Ectodermal cell (in vitro differentiated cells): ENCODE measurements around the gene GPR39.
"Not testable (repeated sequence)": the region's sequence is repeated elsewhere in the genome, so short reads cannot be mapped to it uniquely, and the experiment has no call there.

ENCODE experiments used
- H3K27ac ChIP-seq: 2 replicates; pipeline ENCODE4 v1.7.0; 2013; ENCODE audit warnings: mild to moderate bottlenecking, low read depth, low read length; ENCODE audit not compliant: insufficient read depth, poor library complexity, severe bottlenecking
- H3K27me3 ChIP-seq: 2 replicates; pipeline ENCODE4 v1.7.0; 2013; ENCODE audit warnings: mild to moderate bottlenecking, low read length; ENCODE audit not compliant: insufficient read depth, control insufficient read depth, poor library complexity, severe bottlenecking
- H3K36me3 ChIP-seq: one replicate; pipeline ENCODE4 v1.7.0; 2013; ENCODE audit warnings: low read length; ENCODE audit not compliant: control insufficient read depth, insufficient read depth
- H3K4me1 ChIP-seq: one replicate; pipeline ENCODE4 v1.7.0; 2013; ENCODE audit warnings: low read length; ENCODE audit not compliant: control insufficient read depth, insufficient read depth
- H3K4me3 ChIP-seq: 2 replicates; pipeline ENCODE4 v1.7.0; 2013; ENCODE audit warnings: low read depth, low read length, control low read depth; ENCODE audit not compliant: insufficient read depth
- H3K9me3 ChIP-seq: 2 replicates; pipeline ENCODE4 v1.7.0; 2013; ENCODE audit warnings: mild to moderate bottlenecking, low read length, moderate library complexity; ENCODE audit not compliant: control insufficient read depth
- WGBS, 2 experiments: methylation state at CpG; one replicate each; pipeline ENCODE4 v1.1.7; 2013; ENCODE audit warnings: missing lambda C conversion rate in 2 of 2; 5-methylcytosine and 5-hydroxymethylcytosine counted together

GPR39 gene

DNA sequence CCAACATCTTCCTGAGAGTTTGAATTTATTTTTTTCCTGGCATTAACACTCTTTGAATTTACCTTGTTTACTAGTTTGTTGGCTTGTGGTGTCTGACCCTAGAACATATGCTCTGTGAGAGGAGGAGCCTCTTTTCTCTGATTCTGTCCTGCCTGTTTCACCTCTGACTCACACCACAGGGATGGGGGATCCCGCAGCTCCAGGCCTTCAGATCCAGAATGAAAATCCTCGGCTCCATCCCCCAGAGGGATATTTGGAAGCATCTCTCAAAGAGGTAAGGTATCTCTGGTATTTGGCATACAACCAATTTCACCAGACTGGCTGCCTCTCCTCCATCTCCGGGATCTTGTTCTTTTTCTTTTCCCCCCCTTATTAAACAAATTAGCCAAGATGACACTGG lies 104.7 kb downstream of the GPR39 start:
- no peak overlapping the region for H3K4me3 ChIP-seq
- H3K4me1 ChIP-seq: no peaks in the 10 kb centered on the region
- 77 to 88% methylated on average over 3 of the region's 3 CpGs for WGBS, 2 experiments
- no peak overlapping the region for H3K27ac ChIP-seq
- H3K27me3 ChIP-seq: no peaks in the 10 kb centered on the region
- H3K36me3 ChIP-seq: no peaks in the 10 kb centered on the region
- H3K9me3 ChIP-seq: no peaks in the 10 kb centered on the region

DNA sequence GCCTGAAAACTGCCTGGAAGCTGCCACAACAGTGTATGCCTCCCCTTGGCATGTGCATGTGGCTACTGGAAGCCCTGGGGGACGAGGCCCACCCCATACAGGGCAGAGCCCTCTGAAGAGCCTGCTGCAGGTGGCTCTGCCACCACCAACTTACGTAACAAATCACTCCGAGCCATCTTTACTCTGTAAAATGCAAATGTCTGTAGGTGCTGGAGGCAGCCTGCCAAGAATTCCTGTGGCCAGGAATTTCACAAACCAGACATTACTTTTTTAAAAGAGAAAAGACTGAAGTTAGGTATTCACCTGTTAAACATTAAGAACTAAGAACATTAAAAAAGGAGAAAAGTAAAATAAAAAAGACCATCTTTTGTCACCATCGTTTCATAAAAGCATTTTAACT lies 106.3 kb downstream of the GPR39 start:
- Histone ChIP-seq H3K4me1 (no peaks in the 10 kb centered on the region), H3K4me3 (no peak overlapping the region), H3K9me3 (no peaks in the 10 kb centered on the region), H3K27ac (no peak overlapping the region), H3K27me3 (no peaks in the 10 kb centered on the region), H3K36me3 (no peaks in the 10 kb centered on the region)
- 75 to 77% methylated on average over 3 to 4 of the region's 4 CpGs for WGBS, 2 experiments

DNA sequence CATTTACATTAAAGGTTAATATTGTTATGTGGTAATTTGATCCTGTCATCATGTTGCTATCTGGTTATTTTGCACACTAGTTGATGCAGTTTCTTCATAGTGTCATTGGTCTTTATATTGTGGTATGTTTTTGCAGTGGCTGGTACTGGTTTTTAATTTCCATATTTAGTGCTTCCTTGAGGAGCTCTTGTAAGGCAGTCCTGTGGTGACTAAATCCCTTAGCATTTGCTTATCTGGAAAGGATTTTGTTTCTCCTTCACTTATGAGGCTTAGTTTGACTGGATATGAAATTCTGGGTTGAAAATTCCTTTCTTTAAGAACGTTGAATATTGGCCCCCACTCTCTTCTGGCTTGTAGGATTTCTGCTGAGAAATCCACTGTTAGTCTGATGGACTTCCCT lies 120.5 kb downstream of the GPR39 start:
- H3K27ac ChIP-seq, H3K9me3 ChIP-seq, H3K4me3 ChIP-seq, H3K27me3 ChIP-seq, H3K36me3 ChIP-seq, H3K4me1 ChIP-seq: not testable (repeated sequence)
- 77 to 93% methylated on average over 1 of the region's 1 CpG for WGBS, 2 experiments

DNA sequence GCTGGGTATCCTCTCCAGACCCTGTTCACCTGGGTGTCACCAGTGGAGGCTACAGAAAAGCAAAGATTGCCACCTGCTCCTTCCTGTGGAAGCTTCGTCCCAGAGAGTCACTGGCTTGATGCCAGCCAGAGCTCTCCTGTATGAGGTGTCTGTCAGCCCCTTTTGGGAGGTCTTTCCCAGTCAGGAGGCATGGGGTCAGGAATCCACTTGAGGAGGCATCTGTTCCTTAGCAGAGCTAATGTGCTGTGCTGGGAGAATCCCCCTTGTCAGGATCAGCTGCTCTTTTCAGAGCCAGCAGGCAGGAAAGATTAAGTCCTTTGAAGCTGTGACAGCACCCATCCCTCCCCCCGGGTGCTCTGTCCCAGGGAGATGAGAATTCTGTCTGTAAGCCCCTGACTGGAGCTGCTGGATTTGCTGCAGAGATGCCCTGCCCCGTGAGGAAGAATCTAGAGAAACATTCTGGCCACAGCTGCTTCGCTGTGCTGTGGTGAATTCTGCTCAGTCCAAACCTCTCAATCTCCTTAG lies 121.8 kb downstream of the GPR39 start:
- Histone ChIP-seq H3K27ac (no peak overlapping the region), H3K4me1 (peaks cover 7% of the 10 kb centered on the region), H3K9me3 (no peaks in the 10 kb centered on the region), H3K27me3 (no peaks in the 10 kb centered on the region), H3K4me3 (no peak overlapping the region), H3K36me3 (no peaks in the 10 kb centered on the region)
- WGBS, 2 experiments: 65 to 70% methylated on average over 4 of the region's 4 CpGs

DNA sequence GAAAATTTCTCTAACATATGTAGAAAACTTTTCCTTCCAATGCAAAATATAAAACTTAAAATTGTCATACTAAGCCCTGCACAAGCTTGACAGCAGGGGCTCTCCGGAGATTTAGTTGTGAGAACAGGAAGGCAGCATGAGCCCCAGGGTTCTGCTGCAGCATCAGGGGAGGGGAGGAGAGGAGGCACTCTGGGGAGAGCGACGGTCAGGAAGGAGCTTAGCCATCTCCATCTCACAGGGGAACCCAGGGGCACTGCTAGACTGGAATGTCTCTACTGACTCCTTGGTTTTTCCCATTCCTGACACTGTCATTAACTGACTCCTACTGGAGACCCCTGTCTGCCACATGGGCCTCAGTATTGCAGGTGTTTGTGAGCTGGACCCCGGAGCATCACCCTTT lies 123.6 kb downstream of the GPR39 start:
- Histone ChIP-seq H3K9me3 (no peaks in the 10 kb centered on the region), H3K36me3 (no peaks in the 10 kb centered on the region), H3K27me3 (no peaks in the 10 kb centered on the region), H3K4me1 (peaks cover 7% of the 10 kb centered on the region), H3K4me3 (no peak overlapping the region), H3K27ac (no peak overlapping the region)
- WGBS, 2 experiments: 75 to 77% methylated on average over 4 of the region's 4 CpGs

DNA sequence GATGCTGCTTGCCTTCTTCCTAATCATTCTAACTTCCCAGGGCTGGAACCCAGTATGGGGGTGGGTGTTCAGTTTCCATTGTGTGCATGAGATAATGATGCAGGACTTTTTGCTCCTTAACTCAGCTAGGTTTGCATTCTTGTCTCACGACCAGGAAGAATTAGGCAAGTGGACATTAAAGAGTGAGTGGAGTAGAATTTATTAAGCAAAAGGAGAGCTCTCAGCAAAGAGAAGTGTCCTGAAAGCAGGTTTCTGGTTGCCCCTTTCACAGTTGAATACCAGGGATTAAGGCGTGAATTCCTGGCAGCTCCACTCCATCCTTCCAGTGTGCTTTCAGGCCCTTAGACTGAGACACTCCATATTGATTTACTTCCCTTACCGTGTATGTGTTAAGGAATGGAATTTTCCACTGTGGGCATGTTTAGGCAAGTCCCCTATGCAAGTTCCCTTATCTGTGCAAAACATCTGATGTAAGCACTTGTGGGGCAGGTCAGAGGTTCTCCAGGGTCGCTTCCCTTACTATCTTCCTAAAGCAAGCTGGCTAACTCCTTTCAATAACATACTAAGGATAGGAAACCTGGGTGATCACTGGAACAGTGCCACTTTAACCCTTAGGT lies 126.5 kb downstream of the GPR39 start:
- Histone ChIP-seq H3K27ac (no peak overlapping the region), H3K9me3 (no peaks in the 10 kb centered on the region), H3K4me1 (peaks cover 7% of the 10 kb centered on the region), H3K36me3 (no peaks in the 10 kb centered on the region), H3K4me3 (no peak overlapping the region), H3K27me3 (no peaks in the 10 kb centered on the region)
- 91 to 98% methylated on average over 4 of the region's 4 CpGs for WGBS, 2 experiments

DNA sequence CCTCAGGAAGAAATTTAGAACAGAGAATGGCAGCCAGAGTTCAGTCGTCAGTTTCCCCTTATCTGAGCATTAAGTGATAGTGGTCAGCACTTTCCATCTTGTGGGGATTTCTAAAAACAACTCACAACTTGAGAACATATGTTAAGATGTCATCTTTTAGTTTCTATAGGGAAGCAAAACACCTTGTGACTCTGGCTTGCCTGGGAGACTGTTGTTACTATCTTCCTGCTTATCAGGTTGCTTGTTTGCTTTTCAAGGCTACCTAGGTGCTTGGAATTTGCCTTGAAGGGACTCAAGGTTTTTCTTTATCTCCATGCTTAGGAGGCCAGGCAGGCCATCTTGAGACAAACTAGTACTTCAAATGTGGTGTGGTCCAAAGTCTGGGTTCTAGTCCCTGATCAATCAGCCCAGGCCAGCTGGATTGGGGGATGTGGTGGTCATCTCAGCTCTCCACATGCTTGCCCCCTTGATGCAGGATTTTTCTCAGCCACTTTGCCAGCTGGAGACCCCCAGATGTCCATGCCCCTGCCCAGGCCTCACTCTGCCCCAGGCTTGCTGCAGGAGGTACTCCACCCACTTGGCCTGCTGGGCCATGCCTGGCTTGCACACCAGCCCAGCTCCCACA lies 127.5 kb downstream of the GPR39 start:
- Histone ChIP-seq H3K27ac (no peak overlapping the region), H3K9me3 (no peaks in the 10 kb centered on the region), H3K36me3 (no peaks in the 10 kb centered on the region), H3K4me1 (no peaks in the 10 kb centered on the region), H3K27me3 (no peaks in the 10 kb centered on the region), H3K4me3 (no peak overlapping the region)
- 93 to 100% methylated on average over 1 of the region's 1 CpG for WGBS, 2 experiments

DNA sequence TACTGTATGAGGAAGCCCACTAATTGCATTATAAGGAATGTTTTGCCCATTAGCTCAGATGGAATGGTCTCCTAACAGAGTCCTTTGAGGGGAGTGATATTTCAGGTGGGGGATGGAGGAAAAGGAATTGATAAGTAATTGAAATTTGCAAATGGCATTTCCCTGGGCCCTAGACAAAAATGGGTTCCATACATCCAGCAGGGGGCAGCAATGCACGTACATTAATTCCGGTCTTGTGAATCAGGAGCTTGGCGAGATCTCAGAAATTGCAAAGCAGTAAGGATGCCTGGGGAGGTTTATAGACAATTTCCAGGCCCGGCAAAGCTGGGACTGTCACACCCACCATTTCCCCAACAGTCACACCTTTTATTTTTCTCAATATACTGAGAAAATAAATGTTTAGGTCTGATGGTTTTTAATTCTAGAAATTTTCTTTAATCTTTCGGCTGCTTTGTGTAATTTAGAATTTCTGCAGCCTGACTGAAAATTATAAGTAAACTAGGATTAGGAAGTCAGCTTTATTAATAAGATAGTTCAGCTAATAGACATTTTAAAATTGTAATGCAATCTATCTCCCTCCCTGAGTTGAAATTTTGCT lies 130.6 kb downstream of the GPR39 start:
- 28 to 30% methylated on average over 4 of the region's 5 CpGs for WGBS, 2 experiments
- no peaks in the 10 kb centered on the region for H3K4me1 ChIP-seq
- no peaks in the 10 kb centered on the region for H3K36me3 ChIP-seq
- no peaks in the 10 kb centered on the region for H3K9me3 ChIP-seq
- no peaks in the 10 kb centered on the region for H3K27me3 ChIP-seq
- H3K27ac ChIP-seq: no peak overlapping the region
- H3K4me3 ChIP-seq: no peak overlapping the region

DNA sequence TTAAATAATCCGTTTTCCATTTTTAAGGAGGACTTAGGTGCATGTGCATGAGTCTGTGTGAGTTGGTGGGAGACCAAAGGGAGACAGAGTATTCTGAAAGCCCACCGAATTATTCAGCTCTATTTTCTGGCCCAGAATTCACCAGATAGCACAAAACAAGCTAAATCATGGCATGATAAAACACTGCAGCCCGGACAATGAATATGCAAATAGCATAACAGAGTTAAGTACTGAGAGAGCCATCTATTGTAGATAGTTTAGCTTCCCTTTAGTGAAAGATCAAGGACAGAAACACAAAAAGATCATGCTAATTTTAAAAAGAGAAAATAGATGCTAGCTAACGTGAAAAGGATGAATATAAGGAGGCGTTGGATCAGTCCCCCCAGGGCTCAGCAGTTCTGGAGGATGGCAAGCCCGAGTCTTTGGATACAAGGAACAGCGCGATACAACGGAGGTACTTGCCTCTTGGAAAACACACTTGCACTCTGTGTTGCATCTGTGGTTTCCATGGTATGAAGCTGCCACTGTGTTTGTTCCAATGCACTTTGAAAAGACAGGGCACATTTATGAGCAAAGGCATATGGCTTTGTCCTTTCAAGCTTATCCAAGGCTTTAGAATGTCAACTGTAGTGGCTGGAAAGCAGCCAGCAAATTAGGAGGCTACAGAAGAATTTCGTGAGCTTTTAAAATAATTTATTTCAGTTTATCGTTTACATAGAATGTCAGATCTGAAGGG lies 133.5 kb downstream of the GPR39 start:
- no peak overlapping the region for H3K27ac ChIP-seq
- no peaks in the 10 kb centered on the region for H3K36me3 ChIP-seq
- H3K27me3 ChIP-seq: no peaks in the 10 kb centered on the region
- no peaks in the 10 kb centered on the region for H3K4me1 ChIP-seq
- 89 to 95% methylated on average over 11 of the region's 11 CpGs for WGBS, 2 experiments
- H3K9me3 ChIP-seq: no peaks in the 10 kb centered on the region
- H3K4me3 ChIP-seq: no peak overlapping the region

DNA sequence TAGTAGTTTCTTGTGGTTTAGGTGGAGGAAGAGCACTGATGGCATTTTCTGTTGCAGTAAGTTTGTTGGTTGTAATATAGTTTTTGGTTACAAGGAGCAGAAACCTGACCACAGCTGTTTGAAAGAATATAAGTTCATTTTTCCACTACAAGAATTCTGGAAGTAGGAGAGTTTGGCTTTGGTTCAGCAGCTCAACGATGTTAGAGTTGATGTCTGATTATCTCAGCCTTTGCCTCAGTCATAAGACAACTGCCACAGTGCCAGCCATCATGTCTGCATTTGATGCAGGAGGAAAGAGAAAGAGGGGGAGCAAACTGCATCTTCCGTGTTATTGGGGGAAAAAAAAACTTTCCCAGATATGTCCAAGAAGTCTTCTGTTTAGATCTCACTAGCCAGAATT lies 134.3 kb downstream of the GPR39 start:
- Histone ChIP-seq H3K27me3 (no peaks in the 10 kb centered on the region), H3K4me1 (no peaks in the 10 kb centered on the region), H3K27ac (no peak overlapping the region), H3K36me3 (no peaks in the 10 kb centered on the region), H3K4me3 (no peak overlapping the region), H3K9me3 (no peaks in the 10 kb centered on the region)
- WGBS, 2 experiments: 90 to 93% methylated on average over 2 of the region's 2 CpGs
